Peyer's patch (tissue), 4 donors: Measurements from ENCODE around the gene S100A4. TPM values are rescaled to one million over a fixed set of nuclear protein-coding genes. Genes with fewer than 3 reads are reported as not detected.

ENCODE experiments used
- DNase-seq, 3 donors: peaks; one replicate each; pipeline ENCODE4 v3.0.0-alpha.2; 2017 to 2019
- H3K27ac ChIP-seq, 4 donors: fragments of 200-600 bp; sonication (generic); one replicate each; pipeline ENCODE4 v1.5.1; 2016 to 2019
- H3K27me3 ChIP-seq, 2 donors: fragments of 200-600 bp; sonication (generic); one replicate each; pipeline ENCODE4 v1.5.1; 2019
- H3K36me3 ChIP-seq, 3 donors: fragments of 200-600 bp; sonication (generic); one replicate each; pipeline ENCODE4 v1.5.1; 2016 to 2019
- H3K4me1 ChIP-seq, 4 donors: fragments of 200-600 bp; sonication (generic); one replicate each; pipeline ENCODE4 v1.5.1; 2016 to 2019
- H3K4me3 ChIP-seq, 4 donors: fragments of 200-600 bp; sonication (generic); 1 replicate in 3 of 4; 2 replicates in 1 of 4; pipeline ENCODE4 v1.5.1; 2016 to 2019; ENCODE audit warnings: mild to moderate bottlenecking in 1 of 4
- H3K9me3 ChIP-seq, 4 donors: fragments of 200-600 bp; sonication (generic); one replicate each; pipeline ENCODE4 v1.5.1; 2016 to 2019; ENCODE audit warnings: mild to moderate bottlenecking in 1 of 4
- CTCF ChIP-seq, 6 experiments: fragments of 450-650 bp in 4 of 6; fragments of 200-600 bp in 2 of 6; sonication (generic) in 1 of 6; IDR thresholded peaks; one replicate each; pipeline ENCODE4 v1.5.1; 2017 to 2019; ENCODE audit warnings: antibody characterized with exemption in 6 of 6, mild to moderate bottlenecking in 3 of 6, moderate library complexity in 1 of 6
- POLR2A ChIP-seq, 2 donors: fragments of 450-650 bp; IDR thresholded peaks; one replicate each; pipeline ENCODE4 v1.5.1; 2017; ENCODE audit warnings: antibody characterized with exemption in 2 of 2, mild to moderate bottlenecking in 2 of 2, moderate library complexity in 2 of 2
- total RNA-seq, 4 donors: library from RNA; depleted of rRNA; stranded (reverse); fragments of >200 nt; gene quantifications; one replicate each; pipeline ENCODE4 v1.1.0, GENCODE V29; 2016

S100A4 gene
- total RNA-seq, 4 donors from 2014 or later = 38.2 to 435 (median 53.6) TPM

- Histone ChIP-seq H3K9me3 (no peaks in the 10 kb centered on the region), H3K27ac (peak overlapping the region in 3 of 4 donors; percentile 96 to 99 (median 98)), H3K4me3 (no peak overlapping the region), H3K27me3 (no peaks in the 10 kb centered on the region), H3K36me3 (no peaks in the 10 kb centered on the region), H3K4me1 (peaks cover 0 to 67% (median 15%) of the 10 kb centered on the region in 4 donors)
- TF ChIP-seq CTCF (IDR thresholded peaks at IDR 0.05) = peak in 3 of 6 experiments; percentile 29 to 40 (median 38)
- peak in 1 of 2 donors; percentile 30 for TF ChIP-seq POLR2A (IDR thresholded peaks at IDR 0.05)
- peak in 2 of 3 donors; percentile 90 to 91 for DNase-seq
Measured at GRCh38 chr1:153538315-153538821, 7.2 kb downstream of the S100A4 start.

DNA sequence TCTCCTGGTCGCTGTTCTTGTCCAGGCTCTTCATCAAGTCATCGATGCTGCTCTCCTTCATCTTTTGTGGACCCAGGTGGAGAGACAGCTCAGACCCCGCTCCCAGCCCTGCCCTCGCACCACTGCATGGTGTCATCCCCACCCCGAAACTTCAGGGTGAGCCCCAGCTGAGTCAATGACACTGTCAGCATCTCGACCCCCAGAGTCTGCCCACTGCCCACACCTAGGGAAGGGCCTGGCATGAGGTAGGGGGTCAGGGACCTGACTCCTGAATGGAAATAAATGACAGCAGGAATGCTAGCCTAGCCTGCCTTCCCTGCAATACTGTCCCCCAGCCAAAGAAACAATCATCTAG is 8.3 kb downstream of the S100A4 start:
- DNase-seq = peak in 1 of 3 donors; percentile 48
- Histone ChIP-seq H3K4me3 (no peak overlapping the region), H3K27ac (peak overlapping the region; percentile 95 to 99 (median 97)), H3K27me3 (no peaks in the 10 kb centered on the region), H3K36me3 (no peaks in the 10 kb centered on the region), H3K4me1 (peaks cover 1 to 72% (median 19%) of the 10 kb centered on the region in 4 donors), H3K9me3 (no peaks in the 10 kb centered on the region)
- TF ChIP-seq CTCF (IDR thresholded peaks at IDR 0.05) = no peak
- no peak for TF ChIP-seq POLR2A (IDR thresholded peaks at IDR 0.05)

- peaks cover 6 to 72% (median 21%) of the 10 kb centered on the region in 4 donors for H3K4me1 ChIP-seq
- H3K4me3 ChIP-seq = peak overlapping the region; percentile 70 to 89 (median 76)
- no peaks in the 10 kb centered on the region for H3K27me3 ChIP-seq
- no peaks in the 10 kb centered on the region for H3K36me3 ChIP-seq
- no peaks in the 10 kb centered on the region for H3K9me3 ChIP-seq
- peak overlapping the region; percentile 95 to 99 (median 97) for H3K27ac ChIP-seq
- TF ChIP-seq CTCF (IDR thresholded peaks at IDR 0.05) = no peak
- peak in 1 of 2 donors; percentile 61 for TF ChIP-seq POLR2A (IDR thresholded peaks at IDR 0.05)
- peak in 2 of 3 donors; percentile 80 to 83 for DNase-seq
Measured at GRCh38 chr1:153536671-153537375, 8.8 kb downstream of the S100A4 start.

DNA sequence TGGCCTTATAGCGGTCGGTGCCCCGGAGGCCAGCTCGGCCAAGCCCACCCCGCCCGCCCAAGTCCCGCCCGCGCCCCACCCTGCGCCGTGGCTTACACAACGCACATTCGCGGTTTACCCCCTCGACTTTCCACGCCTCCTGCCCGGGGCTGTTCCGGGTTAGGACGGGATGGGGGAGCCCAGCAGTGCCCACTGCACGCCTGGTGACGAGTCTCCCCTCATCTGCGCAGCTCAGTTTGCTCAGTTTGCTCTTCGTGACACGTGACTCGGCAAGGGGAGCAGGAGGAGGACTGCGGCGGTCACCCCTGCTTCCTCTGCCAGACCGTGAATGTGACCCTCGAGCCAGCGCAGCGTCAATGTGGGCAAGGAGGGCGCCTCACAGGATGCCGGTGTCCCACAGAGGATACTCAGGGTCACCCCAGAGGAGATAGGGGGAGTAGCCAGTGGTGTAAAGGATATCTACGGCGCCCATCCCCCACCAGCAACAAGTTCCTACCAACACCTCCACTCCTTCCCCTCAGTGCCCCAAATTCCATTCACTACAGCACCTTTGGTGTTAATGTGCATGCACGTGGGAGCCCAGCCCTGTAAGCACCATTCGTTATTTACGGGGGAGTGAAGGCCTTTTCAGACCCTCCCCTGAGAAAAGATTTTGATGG is 9.5 kb downstream of the S100A4 start:
- no peaks in the 10 kb centered on the region for H3K9me3 ChIP-seq
- H3K27ac ChIP-seq = peak overlapping the region; percentile 95 to 99 (median 97)
- no peaks in the 10 kb centered on the region for H3K36me3 ChIP-seq
- peak; percentile 64 to 72 for TF ChIP-seq POLR2A (IDR thresholded peaks at IDR 0.05)
- no peak for TF ChIP-seq CTCF (IDR thresholded peaks at IDR 0.05)
- H3K4me1 ChIP-seq = peaks cover 6 to 70% (median 19%) of the 10 kb centered on the region in 4 donors
- peak; percentile 80 to 92 (median 92) for DNase-seq
- H3K4me3 ChIP-seq = peak overlapping the region; percentile 70 to 89 (median 76)
- H3K27me3 ChIP-seq = no peaks in the 10 kb centered on the region

DNA sequence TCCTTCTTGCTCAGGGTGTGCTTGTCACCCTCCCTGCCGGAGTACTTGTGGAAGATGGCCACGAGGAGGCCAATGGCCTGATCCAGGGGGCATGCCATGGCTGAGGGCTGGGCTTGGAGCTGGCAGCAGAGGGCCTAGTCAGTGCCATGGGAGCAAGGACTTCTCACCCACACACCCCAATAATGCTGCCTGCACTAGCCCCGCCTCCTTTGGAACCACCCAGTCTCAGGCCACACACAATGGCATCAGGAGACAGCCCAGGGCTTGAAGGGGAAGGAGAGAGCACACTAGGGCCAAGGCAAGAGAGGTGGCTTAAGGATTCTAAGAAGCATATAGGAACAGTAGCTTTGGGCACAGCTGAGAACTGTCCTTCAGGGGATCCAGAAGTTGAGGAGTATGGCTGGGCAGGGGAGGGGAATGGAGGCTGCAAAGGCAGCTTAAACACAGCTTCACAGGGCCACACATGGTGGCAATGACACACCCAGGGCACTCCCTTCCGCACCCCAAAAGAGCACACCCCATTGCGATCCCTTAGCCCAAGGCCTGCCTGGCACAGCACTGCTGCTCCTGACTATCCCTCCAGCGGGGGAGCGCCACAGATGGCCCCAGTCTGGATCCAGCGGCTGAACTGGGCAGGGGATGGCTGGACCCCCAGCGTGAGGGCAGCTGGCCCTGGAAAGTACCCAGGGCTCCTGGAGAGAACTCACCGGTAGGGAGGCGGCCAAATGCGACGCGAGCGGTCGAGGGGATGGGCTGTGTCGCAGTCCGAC is 10.2 kb downstream of the S100A4 start, which contains the start of gene S100A6:
Gene S100A6 (minus strand): TSS at position 750 of the 770 bp plus-strand sequence. CDS start 652 bp downstream, at position 98.
- H3K4me3 ChIP-seq = peak within 1 kb of the TSS; percentile 70 to 89 (median 76)
- H3K27ac ChIP-seq = peak within 1 kb of the TSS; percentile 95 to 99 (median 97)
- DNase-seq = peak; percentile 67 to 86 (median 84)
- H3K4me1 ChIP-seq = peaks cover 6 to 63% (median 13%) of the 10 kb centered on the region in 4 donors
- TF ChIP-seq CTCF (IDR thresholded peaks at IDR 0.05) (peak in 2 of 6 experiments; percentile 9 to 15), POLR2A (IDR thresholded peaks at IDR 0.05) (peak; percentile 51 to 53)
- H3K9me3 ChIP-seq = no peaks in the 10 kb centered on the region
- H3K36me3 ChIP-seq = no peaks in the 10 kb centered on the region
- no peaks in the 10 kb centered on the region for H3K27me3 ChIP-seq
